Stimulated activated CD8-positive, alpha-beta memory T cell treated with anti-CD3 and anti-CD28 coated beads, Interleukin-4, amount 100 ng/mL, for 4 hours (primary cell): ENCODE results near the gene GAPVD1.

ENCODE experiments used
- DNase-seq, 2 donors: peaks; one replicate each; pipeline ENCODE4 v3.0.0-alpha.2; 2020; ENCODE audit warnings: low read depth in 2 of 2, low spot score in 1 of 2

Gene GAPVD1

DNA sequence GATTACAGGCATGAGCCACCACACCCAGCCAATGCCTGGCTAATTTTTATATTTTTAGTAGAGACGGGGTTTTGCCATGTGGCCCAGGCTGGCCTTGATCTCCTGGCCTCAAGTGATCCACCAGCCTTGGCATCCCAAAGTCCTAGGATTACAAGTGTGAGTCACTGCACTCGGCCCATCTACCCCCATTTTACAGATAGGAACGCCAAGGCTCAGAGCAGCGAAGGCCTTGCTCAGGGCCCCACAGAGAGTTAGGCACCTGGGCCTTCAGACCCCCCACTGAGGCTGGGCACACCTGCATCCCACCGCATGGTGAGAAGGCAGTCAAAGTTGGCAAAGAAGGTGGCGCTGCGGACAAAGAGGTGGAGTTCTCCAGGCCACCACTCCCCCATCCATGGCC is 143.1 kb downstream of the GAPVD1 start:
- DNase-seq, result no peak

DNA sequence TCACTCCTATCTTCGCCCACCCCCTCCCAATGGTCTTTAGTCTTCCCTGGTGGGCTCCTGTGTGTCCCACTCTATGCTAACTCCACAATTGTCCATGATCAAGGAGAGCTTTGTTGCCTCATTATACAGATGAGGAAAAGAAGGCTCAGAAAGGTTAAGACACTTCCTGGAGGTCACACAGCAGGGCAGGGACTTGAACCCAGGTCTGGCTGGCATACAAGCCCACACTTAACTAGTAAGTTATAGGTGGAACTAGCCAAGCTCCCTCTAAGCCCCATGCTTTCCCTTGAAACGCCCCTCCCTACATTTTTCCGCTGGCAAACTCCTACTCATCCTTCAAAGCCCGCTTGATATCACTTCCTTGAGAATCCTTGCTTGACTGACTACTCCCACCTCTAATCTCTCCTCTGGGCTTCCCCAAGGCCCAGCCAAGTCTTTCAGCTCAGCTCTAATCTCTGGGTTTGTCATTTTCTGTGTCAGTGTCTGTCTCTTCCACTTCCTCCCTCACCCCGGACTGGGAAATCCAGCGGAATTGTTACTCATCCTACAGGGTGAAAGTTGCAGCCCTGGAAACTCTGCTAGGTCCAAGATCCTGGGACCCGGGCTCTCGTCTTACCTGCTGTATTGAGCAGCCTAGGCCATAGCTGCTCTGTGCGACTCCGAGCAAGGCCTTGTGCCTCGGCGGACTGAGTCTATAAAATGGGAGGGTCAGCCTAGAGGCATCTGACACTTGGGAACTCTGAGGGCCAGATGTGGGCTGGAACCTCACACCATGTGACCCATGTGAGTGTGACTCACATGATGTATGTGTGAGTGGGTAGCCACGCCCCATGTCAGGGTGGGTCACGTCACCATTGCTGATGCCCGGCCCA is 144.5 kb downstream of the GAPVD1 start:
- DNase-seq, result no peak

DNA sequence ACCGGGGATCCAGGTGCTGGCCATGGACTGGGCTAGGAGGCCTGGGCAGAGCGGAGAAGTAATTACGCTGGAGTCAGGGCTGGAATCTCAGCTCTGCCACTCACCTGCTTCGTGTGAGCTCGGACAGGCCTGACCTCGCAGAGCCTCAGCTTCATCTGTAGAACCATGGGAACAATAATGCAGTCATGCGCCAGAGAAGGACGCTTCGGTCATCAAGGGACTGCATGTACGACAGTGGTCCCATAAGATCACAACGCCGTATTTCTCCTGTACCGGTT is 145.1 kb downstream of the GAPVD1 start:
- DNase-seq, result no peak

DNA sequence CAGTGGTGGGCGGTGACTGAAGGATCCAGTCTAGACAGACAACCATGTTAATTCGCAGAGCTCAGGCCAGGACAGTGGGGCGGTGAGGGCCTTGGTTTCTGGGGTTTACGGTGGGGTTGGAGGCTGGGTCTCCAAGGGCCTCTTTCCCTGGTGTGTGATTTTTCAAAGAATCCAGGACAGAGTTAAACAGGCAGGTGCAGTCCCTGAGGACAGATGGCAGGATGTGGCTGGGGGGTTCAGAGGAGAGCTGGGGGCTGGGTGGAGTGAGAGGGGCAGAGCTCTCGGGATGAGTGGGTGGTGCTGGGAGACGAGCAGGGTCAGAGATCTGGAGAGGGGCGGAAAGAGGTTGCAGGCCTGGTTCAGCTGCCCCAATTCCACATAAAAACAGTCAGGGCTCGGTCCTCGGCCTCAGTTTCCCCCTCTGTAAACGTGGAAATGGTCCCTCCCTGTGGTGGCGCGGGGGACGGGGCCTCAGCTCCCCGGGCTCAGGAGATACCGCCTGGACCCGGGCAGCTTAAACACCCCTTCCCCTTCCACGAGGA is 145.9 kb downstream of the GAPVD1 start:
- no peak for DNase-seq

DNA sequence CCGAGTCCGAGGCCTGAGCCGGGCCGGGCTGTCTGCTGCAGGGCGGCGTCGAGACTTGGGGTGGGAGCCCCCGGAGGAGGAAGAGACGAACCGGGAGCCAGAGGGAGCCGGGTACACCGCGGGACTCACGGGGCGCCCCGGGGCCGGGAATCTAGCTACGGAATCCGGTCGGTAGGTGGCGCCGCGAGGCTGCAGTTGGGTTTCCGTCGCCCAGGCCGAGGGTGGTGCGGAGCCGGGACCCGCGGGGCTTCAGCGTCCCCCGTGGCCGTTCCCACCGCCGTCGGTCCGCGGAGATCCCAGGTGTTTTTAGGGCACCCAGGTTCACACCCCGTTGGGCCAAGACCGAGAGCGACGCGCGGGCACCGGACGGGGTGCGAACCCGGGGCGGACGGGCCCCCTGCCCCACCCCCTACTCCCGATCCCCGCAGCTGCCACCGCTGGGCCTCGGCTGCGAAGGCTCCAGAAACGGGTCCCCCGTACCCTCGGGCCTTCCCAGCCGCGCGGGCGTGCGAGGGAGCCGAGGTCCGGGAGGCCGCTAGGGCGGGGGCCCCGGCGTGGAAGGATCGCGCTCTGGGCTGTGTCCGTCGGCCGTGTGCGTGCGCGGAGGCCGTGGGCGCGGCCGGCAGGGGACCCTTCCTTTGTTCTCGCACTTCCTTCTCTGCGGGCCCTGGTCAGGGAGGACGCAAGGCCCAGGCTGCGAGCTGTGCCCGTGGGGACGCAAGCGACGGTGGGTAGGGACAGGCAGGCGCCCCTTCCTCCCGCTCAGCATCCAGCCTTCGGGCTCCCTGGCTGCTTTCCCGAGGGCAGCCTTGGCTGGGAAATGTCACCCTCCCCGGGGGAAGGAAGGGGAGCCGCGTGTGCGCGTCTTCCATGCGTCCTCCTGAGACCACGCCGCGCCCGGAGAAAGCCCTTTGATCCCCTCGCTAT is 146.6 kb downstream of the GAPVD1 start:
- DNase-seq, result peak; percentile 40 to 61

DNA sequence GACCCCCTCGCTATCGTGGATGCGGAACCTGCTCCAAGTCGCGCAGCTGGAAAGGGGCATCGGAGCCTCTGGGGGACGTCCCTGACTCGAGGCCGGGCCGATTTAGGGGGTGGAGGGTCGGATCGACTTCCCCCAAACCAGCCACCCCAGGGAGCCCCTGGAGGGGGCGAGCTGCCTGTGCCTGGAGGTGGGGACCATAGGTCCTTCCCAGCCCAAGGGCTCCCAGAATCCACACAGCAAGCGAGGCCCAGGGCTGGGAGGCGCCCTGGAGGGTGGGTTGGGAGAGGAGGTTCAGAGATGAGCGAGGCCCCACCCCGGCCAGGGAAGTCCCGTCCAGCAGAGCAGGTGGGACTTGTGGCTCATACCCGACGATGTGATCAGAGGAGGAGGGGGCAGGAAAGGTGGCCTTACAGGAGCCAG is 147.6 kb downstream of the GAPVD1 start:
- DNase-seq, result no peak

DNA sequence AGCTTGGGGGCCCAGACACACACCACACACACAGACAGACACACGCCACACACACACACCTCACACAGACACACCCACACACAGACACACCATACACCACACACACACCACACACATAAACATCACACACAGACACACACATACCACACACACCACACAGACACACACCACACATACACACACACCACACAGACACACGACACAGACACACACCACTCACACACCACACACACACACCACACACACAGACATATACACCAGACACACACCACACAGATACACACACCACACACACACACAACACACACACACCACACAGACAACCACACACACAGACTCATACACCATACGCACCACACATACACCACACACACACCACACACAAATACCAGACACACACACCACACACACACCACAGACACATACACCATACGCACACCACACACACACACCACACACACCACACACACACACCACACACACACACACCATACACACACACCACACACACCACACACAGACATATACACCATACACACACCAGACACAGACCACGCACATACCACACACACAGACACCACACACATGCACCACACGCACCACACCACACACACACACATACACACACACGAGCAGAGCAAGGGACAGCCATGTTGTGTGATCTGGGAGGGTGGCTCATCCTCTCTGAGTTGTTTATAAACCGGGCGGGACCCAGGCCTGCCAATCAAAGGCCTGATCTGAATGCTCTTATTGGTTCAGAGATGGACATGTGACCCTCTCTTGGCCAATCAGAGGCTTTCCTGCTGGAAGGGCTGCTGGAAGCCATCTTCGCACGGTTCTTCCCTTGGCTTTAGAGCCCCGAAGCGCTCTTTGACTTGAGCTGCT is 148.3 kb downstream of the GAPVD1 start:
- no peak for DNase-seq

DNA sequence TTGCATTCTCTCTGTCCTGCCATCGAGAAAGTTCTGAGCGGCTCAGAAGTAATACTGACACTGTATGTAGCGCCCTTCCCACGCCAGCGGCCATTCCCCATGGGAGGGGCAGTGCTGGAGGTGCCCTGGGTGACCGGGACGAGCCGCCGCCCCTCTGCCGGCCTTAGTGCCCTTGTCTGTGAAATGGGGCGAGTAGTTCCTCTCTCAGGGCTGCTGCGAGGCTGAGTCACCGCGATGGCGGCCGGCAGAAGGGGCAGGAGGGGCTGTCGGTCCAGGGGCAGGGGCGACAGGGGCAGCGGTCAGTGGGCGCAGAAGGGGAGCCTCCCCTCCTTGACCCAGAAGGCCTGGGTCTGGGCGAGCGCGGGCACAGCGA is 148.9 kb downstream of the GAPVD1 start:
- DNase-seq, result no peak

DNA sequence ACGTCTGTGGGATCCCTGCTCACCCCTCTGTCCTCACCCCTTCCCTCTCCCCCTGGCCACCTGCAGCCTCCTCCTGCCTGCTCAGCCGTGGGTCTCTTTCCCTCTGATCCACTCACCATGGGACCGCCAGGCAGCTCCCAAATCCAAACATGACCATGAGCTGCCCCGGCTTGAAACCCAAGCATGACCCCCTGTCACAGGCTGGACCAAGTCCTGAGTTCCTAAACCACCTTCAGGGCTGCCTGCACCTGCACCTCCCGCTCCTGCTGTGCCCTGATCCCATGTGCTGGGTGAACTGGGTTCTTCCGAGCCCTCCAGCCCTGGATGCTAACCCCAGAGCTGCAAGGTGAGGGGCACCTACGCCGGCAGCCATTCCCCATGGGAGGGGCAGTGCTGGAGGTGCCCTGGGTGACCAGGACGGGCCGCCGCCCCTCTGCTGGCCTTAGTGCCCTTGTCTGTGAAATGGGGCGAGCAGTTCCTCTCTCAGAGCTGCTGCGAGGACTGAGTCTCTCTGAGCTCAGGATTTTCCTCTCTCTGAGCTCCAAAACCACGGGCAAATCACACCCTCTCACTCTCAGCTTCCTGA is 149.6 kb downstream of the GAPVD1 start:
- no peak for DNase-seq

DNA sequence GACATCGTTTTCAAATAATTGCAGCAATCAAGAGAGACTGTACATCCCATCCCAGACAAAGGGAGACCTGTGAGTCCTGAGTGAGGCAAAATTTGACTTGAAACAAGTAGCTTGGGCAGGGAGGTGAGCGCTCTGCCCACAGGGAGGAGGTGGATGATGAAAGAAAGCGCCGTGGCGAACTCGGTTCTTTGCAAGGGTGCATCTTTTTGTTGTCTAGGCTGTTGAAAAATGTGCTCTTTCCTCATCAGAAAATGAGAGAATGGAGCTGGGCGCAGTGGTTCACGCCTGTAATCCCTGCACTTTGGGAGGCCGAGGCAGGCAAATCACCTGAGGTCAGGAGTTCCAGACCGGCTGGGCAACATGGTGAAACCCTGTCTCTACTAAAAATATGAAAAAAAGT is 150.5 kb downstream of the GAPVD1 start:
- DNase-seq, result no peak

DNA sequence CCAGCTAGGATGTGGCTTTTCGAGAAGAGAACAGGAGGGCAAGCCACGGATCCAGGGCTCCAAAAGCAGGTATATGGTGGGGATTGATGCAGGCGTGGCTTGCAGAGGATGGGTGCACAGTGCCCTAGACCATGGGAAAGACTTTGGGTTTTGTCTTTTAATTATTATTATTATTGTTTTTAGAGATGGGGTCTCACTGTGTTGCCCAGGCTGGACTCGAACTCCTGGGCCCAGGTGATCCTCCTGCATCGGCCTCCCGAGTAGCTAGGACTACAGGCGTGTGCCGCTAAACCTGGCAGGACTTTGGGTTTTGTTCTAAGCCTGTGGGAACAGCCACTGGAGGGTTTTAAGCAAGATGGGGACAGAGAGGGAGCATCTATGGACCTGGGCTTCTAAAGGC is 152.0 kb downstream of the GAPVD1 start:
- no peak for DNase-seq

DNA sequence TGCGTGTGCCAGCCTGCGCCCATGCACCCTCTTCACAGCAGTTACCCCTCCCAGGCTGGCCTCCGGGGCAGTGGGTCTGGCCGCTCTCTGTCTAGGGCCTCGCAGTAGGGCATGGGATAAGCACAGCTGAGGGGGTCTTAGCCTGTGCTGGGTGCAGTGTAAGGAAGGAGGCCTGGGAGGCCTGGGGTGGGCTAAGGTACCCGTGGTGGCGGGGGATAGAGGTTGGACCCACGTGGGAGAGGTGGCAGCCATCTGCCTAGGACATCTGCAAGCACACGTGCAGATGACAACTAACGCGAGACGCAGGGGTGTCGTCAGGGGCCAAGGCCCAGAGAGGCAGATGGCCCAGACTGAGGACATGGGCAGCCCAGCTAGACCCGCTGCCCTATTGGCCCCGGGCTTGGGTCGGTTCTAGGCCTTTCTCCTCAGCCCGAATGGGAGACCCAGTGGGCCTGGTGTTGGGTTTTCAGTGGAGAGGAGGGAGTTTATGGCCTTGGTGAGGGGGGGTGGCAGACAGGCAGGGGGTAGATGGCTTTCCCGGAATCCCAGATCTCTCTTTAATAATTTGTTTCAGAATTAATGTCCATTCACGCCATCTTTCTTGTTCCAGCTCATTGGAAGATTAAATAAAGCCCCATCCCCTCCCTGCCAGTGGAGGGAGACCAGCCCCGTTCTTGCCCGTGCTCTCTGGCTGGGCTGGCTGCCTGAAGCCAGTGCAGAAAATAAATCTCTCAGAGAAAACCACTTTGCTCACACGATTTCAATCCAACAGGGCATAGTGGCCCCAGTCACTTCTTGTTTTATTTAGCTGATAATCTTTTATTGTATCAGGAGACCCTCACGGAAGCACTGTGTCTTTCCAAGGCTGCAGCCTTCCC is 154.2 kb downstream of the GAPVD1 start:
- no peak for DNase-seq

DNA sequence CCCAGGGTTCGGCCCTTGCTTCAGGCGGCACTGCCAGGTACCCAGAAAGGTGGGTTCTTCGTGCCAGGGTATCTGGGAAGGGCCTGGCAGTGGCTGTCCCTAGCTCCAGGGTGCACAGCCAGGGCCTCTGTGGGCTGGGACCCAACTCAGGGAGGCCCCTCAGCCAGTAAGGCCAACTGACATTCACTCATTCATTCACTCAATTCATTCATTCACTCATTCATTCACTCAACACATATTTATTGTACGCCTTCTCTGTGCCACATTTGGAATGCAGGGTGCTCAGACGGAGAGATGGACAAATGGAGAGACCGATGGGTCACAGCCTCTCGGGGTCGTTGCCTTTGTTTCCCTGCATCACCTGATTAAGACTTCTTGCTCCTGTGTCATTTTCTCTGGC is 154.9 kb downstream of the GAPVD1 start:
- DNase-seq, result no peak
